Breast epithelium (tissue), 4 donors: ENCODE results near the gene PFKL. TPM values are rescaled to one million over a fixed set of nuclear protein-coding genes. Genes with fewer than 3 reads are reported as not detected.

ENCODE experiments used
- DNase-seq, 2 donors: peaks; one replicate each; pipeline ENCODE4 v3.0.0-alpha.2; 2019; ENCODE audit warnings: low spot score in 2 of 2
- H3K27ac ChIP-seq, 2 donors: fragments of 200-600 bp; sonication (generic) in 1 of 2; one replicate each; pipeline ENCODE4 v1.5.1; 2016 to 2019; ENCODE audit warnings: mild to moderate bottlenecking in 1 of 2
- H3K27me3 ChIP-seq, 2 donors: fragments of 200-600 bp; sonication (generic) in 1 of 2; one replicate each; pipeline versions ENCODE4 v1.5.1 to v1.6.0; 2017 to 2019; ENCODE audit warnings: control low read depth in 1 of 2, mild to moderate bottlenecking in 1 of 2
- H3K36me3 ChIP-seq: fragments of 200-600 bp; one replicate; pipeline ENCODE4 v1.5.1; 2019
- H3K4me1 ChIP-seq, 2 donors: fragments of 200-600 bp; sonication (generic); one replicate each; pipeline ENCODE4 v1.5.1; 2016 to 2019; ENCODE audit warnings: control low read depth in 1 of 2
- H3K4me3 ChIP-seq, 3 donors: fragments of 200-600 bp; sonication (generic); 1 replicate in 2 of 3; 2 replicates in 1 of 3; pipeline ENCODE4 v1.5.1; 2016 to 2019; ENCODE audit warnings: mild to moderate bottlenecking in 3 of 3, moderate library complexity in 2 of 3
- H3K9me3 ChIP-seq, 2 donors: fragments of 200-600 bp; sonication (generic) in 1 of 2; one replicate each; pipeline ENCODE4 v1.5.1; 2016 to 2019; ENCODE audit warnings: control low read depth in 1 of 2
- POLR2A ChIP-seq: fragments of 450-650 bp; IDR thresholded peaks from one replicate; pipeline ENCODE4 v1.6.1; 2016; ENCODE audit warnings: antibody characterized with exemption, mild to moderate bottlenecking, moderate library complexity
- POLR2AphosphoS5 ChIP-seq, 3 donors: sonication (generic); formaldehyde crosslinking; IDR thresholded peaks; one replicate each; pipeline ENCODE4 v1.6.1; 2017; ENCODE audit warnings: antibody characterized with exemption in 3 of 3
- intact Hi-C: fragments of 100-400 bp; cut with DNase I; formaldehyde crosslinking; loops from one replicate; pipeline ENCODE4 v1.15.1; 2023; ENCODE audit warnings: low total_unique reads
- total RNA-seq, 3 donors: library from RNA; depleted of rRNA; stranded (reverse); fragments of >200 nt; gene quantifications; one replicate each; pipeline ENCODE4 v1.1.0, GENCODE V29; 2016
- TF ChIP-seq, protein P1 (sequence below), 3 donors: fragments of 450-650 bp; IDR thresholded peaks; one replicate each; pipeline ENCODE4 v1.5.1; 2016 to 2017; ENCODE audit warnings: antibody characterized with exemption in 3 of 3, mild to moderate bottlenecking in 3 of 3, moderate library complexity in 3 of 3

PFKL gene
- total RNA-seq, 3 donors from 2014 or later, result 80.9 to 101 (median 97.9) TPM

DNA sequence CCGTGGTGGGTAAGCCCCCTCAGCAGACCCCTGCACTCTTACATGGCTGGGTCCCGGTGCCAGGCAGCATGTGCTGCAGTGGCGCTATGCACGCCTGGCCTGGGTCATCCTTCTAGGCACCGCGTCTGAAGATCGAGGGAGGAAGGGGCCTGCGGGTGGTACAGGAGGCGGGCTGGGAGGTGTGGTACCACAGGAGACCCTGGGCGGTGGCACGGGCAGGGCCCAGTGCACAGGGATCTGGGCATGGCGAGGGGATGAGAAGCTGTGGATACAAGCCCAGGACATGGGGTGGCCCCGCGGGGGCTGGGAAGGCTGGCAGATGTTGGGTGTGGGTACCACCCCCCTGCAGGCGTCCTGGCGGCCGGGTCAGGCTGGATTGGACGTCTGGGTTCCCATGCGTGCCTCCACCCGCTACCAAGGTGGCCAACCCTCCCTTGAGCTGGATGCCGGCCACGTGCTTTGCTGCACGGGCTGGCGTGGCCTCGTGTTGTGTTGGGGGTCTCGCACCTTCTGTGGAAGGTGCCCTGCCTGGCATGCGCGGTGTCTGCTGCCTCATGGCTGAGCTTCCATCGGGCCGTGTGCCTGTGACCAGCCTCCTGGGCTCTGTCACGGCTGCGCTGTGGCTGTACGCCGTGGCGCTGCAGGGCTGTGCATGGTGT lies 19.7 kb downstream of the PFKL start:
- intact Hi-C loops, result no loop called here

DNA sequence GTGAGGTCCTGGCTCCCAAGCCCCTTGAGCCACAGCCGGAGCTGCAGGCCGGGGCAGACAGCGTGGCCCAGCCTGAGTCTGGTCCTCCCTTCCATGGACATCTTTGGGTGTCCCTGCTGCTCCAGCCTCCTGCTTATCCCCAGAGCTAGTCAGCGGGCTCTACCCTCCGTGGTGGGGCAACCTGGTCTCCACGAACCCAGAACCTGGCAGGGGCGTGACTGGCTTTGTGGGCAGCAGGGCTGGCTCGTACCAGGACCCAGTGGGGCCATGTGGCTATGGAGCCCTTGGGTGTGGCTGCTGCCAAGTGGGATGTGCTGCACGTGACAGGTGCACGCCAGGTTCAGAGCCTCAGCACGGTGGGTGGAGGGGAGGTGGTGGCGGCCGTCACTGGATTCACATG lies 21.0 kb downstream of the PFKL start:
- Histone ChIP-seq H3K9me3 (no peaks in the 10 kb centered on the region), H3K4me1 (no peaks in the 10 kb centered on the region), H3K36me3 (peaks cover 8% of the 10 kb centered on the region), H3K27ac (no peak overlapping the region), H3K4me3 (no peak overlapping the region), H3K27me3 (no peaks in the 10 kb centered on the region)
- intact Hi-C loops, result no loop called here
- TF ChIP-seq POLR2A (no peak), POLR2AphosphoS5 (IDR thresholded peaks at IDR 0.05) (no peak)
- TF ChIP-seq, protein P1, sequence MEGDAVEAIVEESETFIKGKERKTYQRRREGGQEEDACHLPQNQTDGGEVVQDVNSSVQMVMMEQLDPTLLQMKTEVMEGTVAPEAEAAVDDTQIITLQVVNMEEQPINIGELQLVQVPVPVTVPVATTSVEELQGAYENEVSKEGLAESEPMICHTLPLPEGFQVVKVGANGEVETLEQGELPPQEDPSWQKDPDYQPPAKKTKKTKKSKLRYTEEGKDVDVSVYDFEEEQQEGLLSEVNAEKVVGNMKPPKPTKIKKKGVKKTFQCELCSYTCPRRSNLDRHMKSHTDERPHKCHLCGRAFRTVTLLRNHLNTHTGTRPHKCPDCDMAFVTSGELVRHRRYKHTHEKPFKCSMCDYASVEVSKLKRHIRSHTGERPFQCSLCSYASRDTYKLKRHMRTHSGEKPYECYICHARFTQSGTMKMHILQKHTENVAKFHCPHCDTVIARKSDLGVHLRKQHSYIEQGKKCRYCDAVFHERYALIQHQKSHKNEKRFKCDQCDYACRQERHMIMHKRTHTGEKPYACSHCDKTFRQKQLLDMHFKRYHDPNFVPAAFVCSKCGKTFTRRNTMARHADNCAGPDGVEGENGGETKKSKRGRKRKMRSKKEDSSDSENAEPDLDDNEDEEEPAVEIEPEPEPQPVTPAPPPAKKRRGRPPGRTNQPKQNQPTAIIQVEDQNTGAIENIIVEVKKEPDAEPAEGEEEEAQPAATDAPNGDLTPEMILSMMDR (IDR thresholded peaks at IDR 0.05), result no peak
- no peak for DNase-seq

More for the DNA sequence above, 19.7 kb downstream of the PFKL start:
- no peak for DNase-seq
- Histone ChIP-seq H3K4me3 (no peak overlapping the region), H3K27ac (no peak overlapping the region), H3K4me1 (no peaks in the 10 kb centered on the region), H3K9me3 (no peaks in the 10 kb centered on the region), H3K27me3 (no peaks in the 10 kb centered on the region), H3K36me3 (peaks cover 4% of the 10 kb centered on the region)
- TF ChIP-seq POLR2A, result no peak
- no peak for TF ChIP-seq POLR2AphosphoS5 (IDR thresholded peaks at IDR 0.05)
- TF ChIP-seq, protein P1 (IDR thresholded peaks at IDR 0.05), result no peak

DNA sequence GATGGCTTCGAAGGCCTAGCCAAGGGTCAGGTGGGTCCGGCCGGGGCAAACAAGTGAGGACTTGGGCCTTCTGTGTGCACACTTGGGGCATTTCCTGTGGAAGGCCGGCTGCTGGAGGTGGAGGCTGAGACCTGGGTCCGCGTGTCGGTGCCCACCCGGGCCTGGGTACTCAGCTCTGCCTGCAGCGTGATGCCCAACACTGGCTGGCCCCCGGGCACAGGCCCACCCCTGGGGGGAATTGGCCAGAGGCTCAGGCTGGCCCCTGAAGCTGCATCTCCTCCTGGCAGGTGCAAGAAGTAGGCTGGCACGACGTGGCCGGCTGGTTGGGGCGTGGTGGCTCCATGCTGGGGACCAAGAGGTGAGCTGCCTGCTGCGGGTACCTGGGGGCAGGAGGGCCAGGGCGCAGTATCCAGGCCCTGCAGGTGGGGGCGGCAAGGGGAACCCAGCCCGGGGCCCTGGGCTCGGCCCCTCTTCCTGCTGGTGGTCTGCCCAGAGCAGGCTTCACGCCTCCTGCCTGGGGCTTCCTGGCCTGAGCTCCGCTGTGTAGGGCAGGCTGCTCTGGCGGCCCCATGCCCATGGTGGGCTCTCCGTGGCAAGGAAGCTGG lies 22.1 kb downstream of the PFKL start:
- DNase-seq, result no peak
- Histone ChIP-seq H3K9me3 (no peaks in the 10 kb centered on the region), H3K27ac (no peak overlapping the region), H3K4me3 (no peak overlapping the region), H3K36me3 (peaks cover 8% of the 10 kb centered on the region), H3K4me1 (no peaks in the 10 kb centered on the region), H3K27me3 (no peaks in the 10 kb centered on the region)
- intact Hi-C loops, result no loop called here
- TF ChIP-seq, protein P1 (IDR thresholded peaks at IDR 0.05), result no peak
- TF ChIP-seq POLR2A, result no peak
- TF ChIP-seq POLR2AphosphoS5 (IDR thresholded peaks at IDR 0.05), result no peak

DNA sequence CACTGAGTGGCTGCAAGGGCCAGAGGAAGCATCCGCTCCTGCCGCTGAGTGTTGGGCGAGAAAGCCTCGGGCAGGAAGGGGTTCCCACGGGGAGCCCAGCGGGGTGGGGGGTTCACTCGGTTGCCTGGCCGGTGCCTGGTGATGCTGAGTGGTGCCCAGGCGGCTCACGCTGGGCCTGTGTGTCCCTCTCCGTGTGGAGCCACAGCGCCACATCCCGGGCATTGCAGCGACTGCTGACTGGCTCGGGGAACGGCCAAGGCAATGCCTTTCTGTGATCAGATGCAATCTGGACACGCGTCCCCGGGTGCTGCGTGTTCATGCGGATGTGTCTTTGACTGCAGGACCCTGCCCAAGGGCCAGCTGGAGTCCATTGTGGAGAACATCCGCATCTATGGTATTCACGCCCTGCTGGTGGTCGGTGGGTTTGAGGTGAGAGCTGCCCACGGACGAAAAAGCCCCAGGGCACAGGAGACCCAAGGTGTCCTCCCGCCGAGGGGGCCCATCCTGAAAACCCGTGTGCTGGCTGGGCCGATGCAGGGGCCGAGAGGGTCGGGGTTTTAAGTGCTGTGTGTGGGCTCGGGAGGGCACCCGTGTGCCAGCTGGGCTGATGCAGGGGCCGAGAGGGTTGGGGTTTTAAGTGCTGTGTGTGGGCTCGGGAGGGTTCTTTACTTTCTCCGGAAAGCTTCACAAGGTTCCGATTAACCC lies 22.9 kb downstream of the PFKL start:
- Histone ChIP-seq H3K27ac (no peak overlapping the region), H3K4me1 (no peaks in the 10 kb centered on the region), H3K9me3 (no peaks in the 10 kb centered on the region), H3K4me3 (no peak overlapping the region), H3K27me3 (no peaks in the 10 kb centered on the region), H3K36me3 (peaks cover 8% of the 10 kb centered on the region)
- DNase-seq, result no peak
- TF ChIP-seq, protein P1 (IDR thresholded peaks at IDR 0.05), result no peak
- TF ChIP-seq POLR2AphosphoS5 (IDR thresholded peaks at IDR 0.05), result no peak
- TF ChIP-seq POLR2A, result no peak
- intact Hi-C loops, result no loop called here

DNA sequence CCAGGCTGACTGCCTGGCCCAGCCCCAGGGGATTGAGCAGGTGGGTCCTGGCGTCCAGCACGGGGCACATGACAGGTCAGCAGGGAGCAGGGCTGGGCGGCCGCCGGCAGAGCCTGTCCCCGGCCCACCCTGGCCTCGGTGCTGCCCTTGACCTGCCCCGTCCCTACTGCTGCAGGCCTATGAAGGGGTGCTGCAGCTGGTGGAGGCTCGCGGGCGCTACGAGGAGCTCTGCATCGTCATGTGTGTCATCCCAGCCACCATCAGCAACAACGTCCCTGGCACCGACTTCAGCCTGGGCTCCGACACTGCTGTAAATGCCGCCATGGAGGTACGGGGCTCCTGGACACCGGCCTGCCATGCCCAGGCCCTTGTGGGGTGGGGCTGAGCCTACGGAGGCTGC lies 23.7 kb downstream of the PFKL start:
- TF ChIP-seq POLR2A (no peak), POLR2AphosphoS5 (IDR thresholded peaks at IDR 0.05) (no peak)
- TF ChIP-seq, protein P1 (IDR thresholded peaks at IDR 0.05), result no peak
- Histone ChIP-seq H3K27ac (no peak overlapping the region), H3K27me3 (no peaks in the 10 kb centered on the region), H3K9me3 (no peaks in the 10 kb centered on the region), H3K4me1 (no peaks in the 10 kb centered on the region), H3K36me3 (peaks cover 8% of the 10 kb centered on the region), H3K4me3 (no peak overlapping the region)
- intact Hi-C loops, result no loop called here
- DNase-seq, result no peak
